A673 (cell line): Measurements from ENCODE around the gene GPC6. TPM values are rescaled to one million over a fixed set of nuclear protein-coding genes. Genes with fewer than 3 reads are reported as not detected.

Experiments
- BruUV-seq: library from RNA; stranded (reverse); fragments of 400-500 nt; replicated peaks from 2 replicates; lab custom pipeline; 2021; lab: Mats Ljungman, UMichigan
- CTCF ChIA-PET: fragments of 300-600 bp; sonication (Branson Sonifier 250); formaldehyde crosslinking; loops from one replicate; lab custom pipeline; 2022; ENCODE audit warnings: antibody characterized with exemption; lab: Charles Lee
- POLR2A ChIA-PET: fragments of 300-600 bp; sonication (Branson Sonifier 250); formaldehyde crosslinking; loops from one replicate; lab custom pipeline; 2022; ENCODE audit warnings: antibody characterized with exemption; ENCODE audit not compliant: low non-redundant PET; lab: Charles Lee
- DNase-seq: peaks from one replicate; pipeline ENCODE4 v3.0.0-alpha.2; 2015; ENCODE audit warnings: low spot score
- H3K27ac ChIP-seq: fragments of 200-600 bp; sonication (generic); 2 replicates; pipeline ENCODE4 v1.5.1; 2016; ENCODE audit warnings: mixed run types, low read depth, mild to moderate bottlenecking, mixed read lengths, antibody characterized with exemption, low read length; ENCODE audit not compliant: poor library complexity, severe bottlenecking
- H3K27me3 ChIP-seq: fragments of 200-600 bp; sonication (generic); replicated peaks from 2 replicates; pipeline ENCODE4 v1.6.1; 2017; ENCODE audit warnings: mixed run types, low read depth, mild to moderate bottlenecking, mixed read lengths, antibody characterized with exemption, low read length; ENCODE audit not compliant: insufficient read depth, poor library complexity
- H3K36me3 ChIP-seq: fragments of 200-600 bp; sonication (generic); 2 replicates; pipeline ENCODE4 v1.6.1; 2016; ENCODE audit warnings: mixed run types, mild to moderate bottlenecking, mixed read lengths, antibody characterized with exemption, low read length; ENCODE audit not compliant: insufficient read depth, poor library complexity, severe bottlenecking
- H3K4me1 ChIP-seq: fragments of 200-600 bp; sonication (generic); 2 replicates; pipeline ENCODE4 v1.6.1; 2017; ENCODE audit warnings: mixed run types, mild to moderate bottlenecking, mixed read lengths, antibody characterized with exemption, low read length; ENCODE audit not compliant: insufficient read depth, poor library complexity, severe bottlenecking
- H3K4me3 ChIP-seq: fragments of 200-600 bp; sonication (generic); 2 replicates; pipeline ENCODE4 v1.5.1; 2016; ENCODE audit warnings: low read depth, mixed run types, mild to moderate bottlenecking, mixed read lengths, low read length; ENCODE audit not compliant: poor library complexity, severe bottlenecking
- H3K9me3 ChIP-seq: fragments of 200-600 bp; sonication (generic); 2 replicates; pipeline ENCODE4 v1.6.1; 2016; ENCODE audit warnings: mixed run types, low read depth, mild to moderate bottlenecking, mixed read lengths, antibody characterized with exemption, low read length; ENCODE audit not compliant: poor library complexity, severe bottlenecking
- EZH2 ChIP-seq: fragments of 200-600 bp; sonication (generic); IDR thresholded peaks from 2 replicates; pipeline ENCODE4 v1.6.1; 2017; ENCODE audit warnings: borderline replicate concordance, low read depth, mild to moderate bottlenecking, mixed read lengths, antibody characterized with exemption, low read length; ENCODE audit not compliant: poor library complexity, severe bottlenecking
- intact Hi-C: fragments of 100-400 bp; cut with micrococcal nuclease; formaldehyde crosslinking; loops from one replicate; pipeline ENCODE4 v1.10.0; 2022; ENCODE audit not compliant: unreplicated experiment
- total RNA-seq: library from RNA; stranded (reverse); gene quantifications from 2 replicates; pipeline ENCODE4 v1.2.3, GENCODE V29; 2021
- TF ChIP-seq, protein P1 (sequence below): fragments of 300-800, 200-600 bp; sonication (generic); conservative IDR thresholded peaks from 2 replicates; pipeline ENCODE4 v1.5.1; 2017; ENCODE audit warnings: low read depth, mild to moderate bottlenecking, antibody characterized with exemption, low read length, moderate library complexity, mixed read lengths

The GPC6 gene
- total RNA-seq, 1 experiment from 2014 or later = 23.3 TPM

DNA sequence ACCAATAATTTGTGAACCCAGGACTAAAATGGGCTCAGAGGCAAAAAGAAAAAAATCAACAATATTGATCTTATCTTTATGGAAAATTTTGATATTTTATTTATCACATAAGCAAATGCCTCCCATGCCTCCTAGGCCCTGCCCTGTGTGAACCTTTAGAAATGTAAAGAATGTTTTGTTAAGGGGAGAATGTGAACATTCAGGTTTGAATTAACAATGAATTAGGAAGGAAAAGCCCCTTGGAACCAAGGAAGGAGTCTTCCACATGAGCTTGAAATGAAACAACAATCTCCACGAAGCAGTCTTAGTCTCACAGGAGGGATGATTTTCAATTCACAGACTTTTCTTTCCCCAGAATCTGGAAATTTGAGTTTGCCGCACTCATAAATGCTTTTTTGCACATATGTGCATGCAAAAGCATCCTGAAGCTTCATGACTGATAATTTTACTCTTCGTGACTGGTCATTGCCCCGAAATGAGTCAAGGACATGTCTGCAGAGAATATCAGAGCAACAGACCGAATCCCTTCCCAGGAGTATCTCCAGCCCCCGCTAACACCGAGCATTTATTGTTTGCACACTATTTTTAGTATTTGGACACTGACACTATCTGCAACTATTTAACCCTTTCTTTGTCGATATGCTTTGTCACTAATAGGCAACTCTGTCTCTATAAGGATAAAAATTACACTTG, 1117.7 kb downstream of the GPC6 start:
- BruUV-seq = no TSS peak
- Histone ChIP-seq H3K27me3 (no peaks in the 10 kb centered on the region), H3K9me3 (no peaks in the 10 kb centered on the region), H3K36me3 (no peaks in the 10 kb centered on the region), H3K4me3 (no peak overlapping the region), H3K4me1 (peaks cover 33% of the 10 kb centered on the region), H3K27ac (peak overlapping the region; percentile 20)
- TF ChIP-seq, protein P1, sequence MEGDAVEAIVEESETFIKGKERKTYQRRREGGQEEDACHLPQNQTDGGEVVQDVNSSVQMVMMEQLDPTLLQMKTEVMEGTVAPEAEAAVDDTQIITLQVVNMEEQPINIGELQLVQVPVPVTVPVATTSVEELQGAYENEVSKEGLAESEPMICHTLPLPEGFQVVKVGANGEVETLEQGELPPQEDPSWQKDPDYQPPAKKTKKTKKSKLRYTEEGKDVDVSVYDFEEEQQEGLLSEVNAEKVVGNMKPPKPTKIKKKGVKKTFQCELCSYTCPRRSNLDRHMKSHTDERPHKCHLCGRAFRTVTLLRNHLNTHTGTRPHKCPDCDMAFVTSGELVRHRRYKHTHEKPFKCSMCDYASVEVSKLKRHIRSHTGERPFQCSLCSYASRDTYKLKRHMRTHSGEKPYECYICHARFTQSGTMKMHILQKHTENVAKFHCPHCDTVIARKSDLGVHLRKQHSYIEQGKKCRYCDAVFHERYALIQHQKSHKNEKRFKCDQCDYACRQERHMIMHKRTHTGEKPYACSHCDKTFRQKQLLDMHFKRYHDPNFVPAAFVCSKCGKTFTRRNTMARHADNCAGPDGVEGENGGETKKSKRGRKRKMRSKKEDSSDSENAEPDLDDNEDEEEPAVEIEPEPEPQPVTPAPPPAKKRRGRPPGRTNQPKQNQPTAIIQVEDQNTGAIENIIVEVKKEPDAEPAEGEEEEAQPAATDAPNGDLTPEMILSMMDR = no peak
- no peak for TF ChIP-seq EZH2
- no peak for DNase-seq
- CTCF ChIA-PET = interaction anchor here (1.5 kb wide), 1 partner anchor 152 kb away, joined by 4 read pairs; no protein-coding TSS in a partner anchor
- intact Hi-C loops = loop anchor here (2.0 kb wide), 1 partner anchor 151 kb away; no protein-coding TSS in a partner anchor
- POLR2A ChIA-PET = no interaction called here

DNA sequence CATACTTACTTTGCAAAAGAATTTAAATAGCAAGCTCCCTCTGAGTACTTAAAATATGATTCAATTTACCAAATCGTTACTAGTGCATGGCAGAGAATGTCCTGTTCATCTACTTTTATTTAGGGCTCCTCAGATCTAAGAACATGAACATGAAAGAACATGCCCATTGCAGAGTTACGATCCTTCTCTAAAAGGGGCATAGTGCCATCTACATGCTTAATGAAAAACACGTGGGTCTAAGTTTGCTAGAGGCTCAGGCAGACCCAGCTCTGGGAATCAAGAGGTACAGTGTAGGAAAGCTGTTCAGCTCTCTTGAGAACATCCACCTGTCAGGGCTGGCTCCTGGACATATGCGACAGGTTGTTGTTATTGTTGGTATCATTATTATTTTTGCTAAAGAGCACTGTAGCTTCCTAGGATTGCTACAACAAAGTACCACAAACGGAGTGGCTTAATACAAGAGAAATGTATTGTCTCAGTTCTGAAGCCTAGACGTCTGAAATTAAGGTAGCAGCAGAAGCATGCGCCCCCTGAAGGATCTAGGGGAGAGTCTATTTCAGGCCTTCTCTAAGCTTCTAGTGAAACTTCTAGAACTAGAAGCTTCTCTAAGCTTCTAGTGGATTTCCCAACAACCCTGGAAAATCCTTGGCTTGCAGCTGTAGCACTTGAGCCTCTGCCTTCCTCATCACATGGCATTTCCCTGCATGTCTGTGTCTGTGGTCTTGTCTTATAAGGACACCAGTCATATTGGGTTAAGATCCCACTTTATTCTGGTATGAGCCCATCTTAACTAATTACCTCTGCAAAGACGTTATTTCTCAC, 1119.0 kb downstream of the GPC6 start:
- peaks cover 33% of the 10 kb centered on the region for H3K4me1 ChIP-seq
- H3K36me3 ChIP-seq = no peaks in the 10 kb centered on the region
- no peaks in the 10 kb centered on the region for H3K27me3 ChIP-seq
- peak; percentile 87 for DNase-seq
- ChIA-PET POLR2A (no interaction called here), CTCF (interaction anchor here (0.6 to 1.5 kb wide), 3 partner anchors 16 to 287 kb away, joined by 3 to 4 read pairs (median 3); no protein-coding TSS in a partner anchor)
- TF ChIP-seq EZH2 = no peak
- TF ChIP-seq, protein P1 = peak; percentile 51
- peak overlapping the region; percentile 20 for H3K27ac ChIP-seq
- intact Hi-C loops = loop anchor here (2.0 to 5.0 kb wide), 2 partner anchors 153 to 313 kb away; no protein-coding TSS in a partner anchor
- no peaks in the 10 kb centered on the region for H3K9me3 ChIP-seq
- BruUV-seq = no TSS peak
- H3K4me3 ChIP-seq = no peak overlapping the region

DNA sequence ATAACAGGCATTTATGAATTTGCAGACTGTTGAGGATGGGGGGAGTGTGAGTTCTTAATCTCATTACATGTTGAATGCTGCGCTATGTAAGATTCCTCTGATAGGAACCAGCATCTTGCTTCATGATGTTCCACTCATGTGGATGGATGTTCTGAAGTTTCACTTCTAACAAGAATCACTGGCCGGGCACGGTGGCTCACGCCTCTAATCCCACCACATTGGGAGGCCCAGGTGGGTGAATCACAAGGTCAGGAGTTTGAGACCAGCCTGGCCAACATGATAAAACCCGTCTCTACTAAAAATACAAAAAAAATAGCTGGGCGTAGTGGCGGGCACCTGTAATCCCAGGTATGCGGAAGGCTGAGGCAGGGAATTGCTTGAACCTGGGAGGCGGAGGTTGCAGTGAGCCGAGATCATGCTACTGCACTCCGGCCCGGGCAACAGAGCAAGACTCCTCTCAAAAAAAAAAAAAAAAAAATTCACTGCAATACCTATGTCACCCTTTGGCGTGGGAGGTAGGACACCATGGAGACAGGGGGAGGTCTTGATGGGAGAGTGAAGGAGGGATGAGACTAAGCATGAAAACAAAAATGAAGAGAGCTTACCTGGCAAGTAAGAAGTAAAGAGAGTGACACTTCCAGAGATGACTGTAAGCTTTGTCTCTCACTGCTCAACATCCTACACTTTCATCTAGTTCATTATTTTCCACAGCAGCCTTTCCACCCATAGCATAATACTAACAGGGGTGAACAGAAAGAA, 1119.8 kb downstream of the GPC6 start:
- no peak for TF ChIP-seq EZH2
- TF ChIP-seq, protein P1 = no peak
- BruUV-seq = no TSS peak
- H3K9me3 ChIP-seq = no peaks in the 10 kb centered on the region
- H3K27ac ChIP-seq = peak overlapping the region; percentile 20
- ChIA-PET POLR2A (no interaction called here), CTCF (no interaction called here)
- intact Hi-C loops = loop anchor here (5.0 kb wide), 1 partner anchor 314 kb away; no protein-coding TSS in a partner anchor
- peaks cover 37% of the 10 kb centered on the region for H3K4me1 ChIP-seq
- H3K4me3 ChIP-seq = no peak overlapping the region
- H3K36me3 ChIP-seq = no peaks in the 10 kb centered on the region
- H3K27me3 ChIP-seq = no peaks in the 10 kb centered on the region
- no peak for DNase-seq
